Right ventricle myocardium inferior (tissue), 1 donor: Measurements from ENCODE around the gene NRAP. TPM values are rescaled to one million over a fixed set of nuclear protein-coding genes. Genes with fewer than 3 reads are reported as not detected.

Experiments used
- ATAC-seq: fragments of 200-7000 bp; cut with Tn5 transposase; one replicate; pipeline ENCODE4 v1.9.1; 2020; ENCODE audit warnings: mild to moderate bottlenecking, moderate library complexity
- DNase-seq: peaks from one replicate; pipeline ENCODE4 v3.0.0; 2021; ENCODE audit errors: missing footprints
- intact Hi-C: fragments of 100-400 bp; cut with DNase I; formaldehyde crosslinking; loops from one replicate; pipeline ENCODE4 v1.11.0; 2022
- total RNA-seq: library from RNA; stranded (reverse); fragmentation: NEBNext Ultra II Directional; extraction: Animal tissue kit (Norgen Biotek cat#: 25700); gene quantifications from one replicate; pipeline ENCODE4 v1.2.1, GENCODE V29; 2021
- donor health status: DM: no; HTN: yes; CAD: no; lungs with severe emphysema.

Gene NRAP
- total RNA-seq, 1 donor from 2014 or later = 1,026 TPM

DNA sequence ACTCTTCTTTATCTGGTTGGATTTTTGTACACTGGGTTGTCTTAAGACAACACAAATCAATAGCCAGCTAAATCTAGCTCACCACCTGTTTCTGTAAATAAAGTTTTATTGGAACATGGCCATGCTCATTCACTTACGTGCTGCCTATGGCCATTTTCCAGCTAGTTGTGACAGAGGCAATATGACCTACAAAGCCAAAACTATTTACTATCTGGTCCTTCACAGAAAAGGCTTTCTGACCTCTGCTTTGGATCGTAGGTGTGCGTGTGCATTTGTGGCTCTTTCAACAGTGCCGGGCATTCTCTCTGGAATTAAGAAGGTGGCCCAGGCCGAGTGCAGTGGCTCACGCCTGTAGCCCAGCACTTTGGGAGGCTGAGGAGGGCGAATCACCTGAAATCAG lies 45.5 kb downstream of the NRAP start:
- ATAC-seq = no peak
- DNase-seq = no peak
- intact Hi-C loops = no loop called here

DNA sequence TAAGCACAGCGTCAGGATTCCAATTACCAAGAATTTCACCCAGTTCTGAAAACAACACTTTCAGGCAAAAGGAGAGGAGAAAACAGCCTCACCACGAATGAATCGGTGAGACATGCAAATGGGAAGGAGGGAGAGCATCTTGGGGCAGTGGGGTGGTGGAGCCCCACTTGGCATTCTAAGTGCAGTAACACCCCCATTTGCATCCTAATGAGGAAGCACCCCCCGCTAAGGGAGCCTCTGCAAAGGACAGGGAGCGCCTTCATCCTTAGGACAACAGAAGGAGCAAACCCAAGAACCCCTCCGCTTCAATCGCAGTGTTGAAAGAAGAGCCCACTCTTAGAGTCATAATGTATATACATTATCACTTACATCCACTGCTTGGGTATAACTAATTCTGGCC lies 46.8 kb downstream of the NRAP start:
- intact Hi-C loops = no loop called here
- ATAC-seq = no peak
- no peak for DNase-seq

DNA sequence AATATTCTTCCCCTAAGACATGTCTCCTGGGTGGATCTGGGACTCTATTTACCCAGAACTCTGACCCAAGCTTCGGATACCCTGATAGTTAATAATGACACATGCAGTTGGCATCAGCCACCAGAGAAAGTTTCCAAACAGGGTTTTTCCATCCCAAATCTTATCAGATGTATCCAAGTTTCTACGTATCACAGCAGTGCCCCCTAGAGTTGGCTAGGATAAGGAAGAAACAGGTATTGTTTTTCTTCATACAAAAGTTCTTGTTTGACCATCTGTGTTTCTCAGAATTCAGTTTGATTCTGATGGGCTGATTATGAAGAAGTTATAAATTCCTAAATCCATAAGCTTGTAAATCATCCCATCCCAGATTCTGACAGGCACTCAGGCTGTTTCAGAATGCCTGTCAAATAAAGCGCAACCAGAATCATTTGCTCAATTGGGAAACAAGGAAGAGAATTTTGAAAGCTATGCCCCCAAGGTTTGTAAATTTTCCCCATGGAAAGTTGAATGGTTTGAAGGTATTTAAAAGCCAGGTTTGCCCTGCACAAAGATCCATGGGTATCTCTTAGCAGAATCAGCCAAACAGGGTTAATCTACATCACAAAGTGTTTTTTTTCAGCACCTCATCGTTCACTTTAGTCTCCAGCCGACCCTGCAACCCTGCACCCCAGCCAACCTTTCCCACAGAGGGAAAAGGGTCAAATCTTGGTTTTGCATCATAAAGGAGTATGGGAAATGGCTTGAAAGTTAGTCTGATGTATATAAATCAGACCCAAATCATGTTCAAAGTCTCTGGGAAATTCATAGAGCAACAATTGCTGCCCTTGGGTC lies 47.4 kb downstream of the NRAP start:
- DNase-seq (no peak), ATAC-seq (no peak)
- intact Hi-C loops = no loop called here

DNA sequence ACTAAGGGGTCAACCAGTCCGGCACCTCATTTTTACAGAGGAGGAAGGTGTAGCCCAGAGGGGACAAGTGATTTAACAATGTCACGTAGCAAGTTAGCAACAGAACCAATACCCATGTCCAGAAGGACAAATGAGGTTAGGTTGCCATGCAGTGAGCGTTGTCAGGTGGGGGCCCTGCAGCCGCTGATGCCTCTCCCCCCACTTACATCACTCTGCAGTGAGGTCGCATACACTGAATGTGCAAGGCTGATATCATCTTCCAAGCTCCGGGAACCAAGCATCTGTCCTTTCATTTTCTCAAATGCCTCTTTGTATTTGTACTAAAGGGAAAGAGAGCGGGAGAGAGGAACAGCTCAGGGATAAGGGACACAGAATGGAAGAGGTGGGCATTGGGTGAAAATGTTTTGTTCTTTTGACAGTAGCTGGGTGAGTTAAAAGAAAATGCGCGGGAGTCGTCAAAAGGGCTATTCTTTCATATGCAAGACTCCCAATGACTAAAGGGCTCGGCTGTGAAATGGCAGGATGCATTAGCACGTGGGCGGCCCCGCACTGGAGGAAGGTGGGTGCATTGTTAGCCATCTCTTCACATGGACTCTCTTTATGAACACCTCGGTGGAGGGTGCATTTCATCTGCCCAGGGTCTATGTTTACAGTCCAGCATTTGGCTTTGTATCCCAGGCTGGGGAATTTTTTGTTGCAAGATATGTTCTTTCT lies 49.7 kb downstream of the NRAP start:
- intact Hi-C loops = no loop called here
- DNase-seq = no peak
- no peak for ATAC-seq

DNA sequence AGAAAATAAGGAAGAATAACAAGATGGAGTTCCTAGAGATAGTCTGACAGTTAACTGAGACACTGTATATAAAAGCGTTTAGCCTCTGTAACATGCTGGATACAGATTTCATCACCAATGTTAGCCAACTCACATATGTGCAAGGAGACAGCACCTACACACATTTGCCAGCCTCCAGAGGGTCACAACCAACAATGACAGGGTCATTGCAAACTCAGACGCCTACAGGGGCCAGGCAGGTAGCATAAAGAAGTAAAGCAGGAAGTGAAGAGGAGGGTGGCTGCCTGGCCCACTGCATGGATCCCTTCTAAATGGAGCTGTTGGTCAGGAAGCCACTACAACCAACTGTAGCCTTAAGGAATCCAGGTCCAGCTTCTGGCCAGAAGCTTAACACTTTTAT lies 50.4 kb downstream of the NRAP start:
- intact Hi-C loops = no loop called here

DNA sequence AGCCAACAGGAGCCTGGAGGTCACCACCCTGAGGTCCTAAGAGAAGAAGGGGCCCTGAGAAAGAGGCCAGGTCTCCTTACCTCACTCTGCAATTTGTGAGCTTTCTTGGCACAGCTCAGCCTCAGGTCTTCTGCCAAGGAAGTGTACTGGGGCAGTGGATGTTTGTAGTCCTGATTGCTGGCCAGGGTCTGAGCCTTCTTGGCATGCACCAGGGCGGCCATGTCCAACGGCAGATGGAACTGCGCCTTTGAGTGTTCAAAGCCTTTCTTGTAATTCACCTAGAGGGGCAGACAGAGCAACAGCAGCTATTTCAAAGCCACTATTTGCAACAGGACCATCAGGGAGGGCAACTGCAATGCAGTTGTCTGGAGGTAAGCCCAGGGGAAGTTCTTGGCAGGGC lies 51.7 kb downstream of the NRAP start:
- DNase-seq (no peak), ATAC-seq (peak; percentile 75)
- intact Hi-C loops = loop anchor here (1.0 kb wide), 1 partner anchor 49 kb away; no protein-coding TSS in a partner anchor

More for the DNA sequence above, 50.4 kb downstream of the NRAP start:
- DNase-seq (no peak), ATAC-seq (no peak)

DNA sequence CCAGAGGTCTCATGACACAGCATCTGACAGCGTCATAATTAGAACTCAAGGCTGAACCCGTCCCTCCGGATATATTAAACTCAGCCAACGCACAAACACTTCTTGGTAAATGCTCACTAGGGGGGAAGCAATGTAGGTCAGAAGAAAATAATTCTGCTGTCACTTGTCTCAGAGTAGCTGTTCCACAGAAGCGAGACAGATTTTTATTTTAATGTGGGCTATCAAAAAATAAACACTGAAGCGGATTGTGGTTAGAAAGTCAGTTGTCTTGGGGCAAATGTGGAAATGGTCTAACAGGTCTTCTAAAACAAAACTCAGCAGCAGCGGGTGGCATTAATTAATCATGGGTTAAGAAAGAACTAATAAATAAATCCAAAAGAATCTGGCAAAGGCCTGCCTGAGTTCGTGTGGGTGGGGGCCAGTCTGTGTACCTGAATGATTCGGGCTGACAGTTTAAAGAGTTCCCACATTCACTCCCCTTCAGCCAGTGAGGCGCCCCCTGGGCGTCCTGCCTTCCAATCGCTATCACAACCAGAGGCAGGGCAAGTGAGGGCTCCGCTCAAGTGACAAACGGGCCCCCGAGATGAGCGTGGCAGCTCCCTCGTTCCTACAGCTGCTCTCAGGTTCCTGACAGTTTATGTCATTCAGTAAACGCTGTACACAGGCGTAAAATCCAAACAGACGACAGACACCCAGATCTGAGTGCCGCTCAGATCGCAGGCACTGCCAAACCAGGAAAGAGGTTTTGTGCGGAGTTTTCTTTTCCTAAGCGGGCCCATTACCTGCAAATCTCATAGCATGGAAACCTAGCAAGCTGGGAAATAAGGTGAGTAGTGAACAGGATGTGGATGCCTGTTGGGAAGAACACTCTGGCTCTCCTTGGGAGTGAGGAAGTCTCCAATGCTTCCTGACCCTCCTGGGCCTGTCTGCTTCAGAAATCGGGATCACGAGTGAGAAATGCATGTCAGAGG lies 52.9 kb downstream of the NRAP start:
- ATAC-seq (peak; percentile 18), DNase-seq (no peak)

DNA sequence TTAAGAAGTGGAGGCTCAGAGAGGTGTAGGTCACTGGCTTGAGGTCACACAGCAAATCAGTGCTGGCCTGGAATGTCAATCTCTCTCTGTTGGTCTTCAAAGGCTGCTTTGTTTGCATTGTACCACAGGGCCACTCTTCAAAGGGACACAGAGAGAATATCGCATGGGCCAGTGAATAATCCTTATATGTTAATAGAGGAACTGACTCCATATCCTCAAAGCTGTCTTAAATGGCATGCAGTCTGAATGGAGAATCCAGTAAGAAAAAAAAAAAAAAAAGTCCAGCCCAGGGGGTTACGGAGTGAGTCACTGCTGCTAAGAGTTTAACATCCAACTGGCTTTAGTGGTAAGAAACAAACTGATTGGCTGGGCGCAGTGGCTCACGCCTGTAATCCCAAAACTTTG lies 54.1 kb downstream of the NRAP start:
- no peak for ATAC-seq
- DNase-seq = no peak
- intact Hi-C loops = no loop called here

More for the DNA sequence above, 52.9 kb downstream of the NRAP start:
- intact Hi-C loops = no loop called here

DNA sequence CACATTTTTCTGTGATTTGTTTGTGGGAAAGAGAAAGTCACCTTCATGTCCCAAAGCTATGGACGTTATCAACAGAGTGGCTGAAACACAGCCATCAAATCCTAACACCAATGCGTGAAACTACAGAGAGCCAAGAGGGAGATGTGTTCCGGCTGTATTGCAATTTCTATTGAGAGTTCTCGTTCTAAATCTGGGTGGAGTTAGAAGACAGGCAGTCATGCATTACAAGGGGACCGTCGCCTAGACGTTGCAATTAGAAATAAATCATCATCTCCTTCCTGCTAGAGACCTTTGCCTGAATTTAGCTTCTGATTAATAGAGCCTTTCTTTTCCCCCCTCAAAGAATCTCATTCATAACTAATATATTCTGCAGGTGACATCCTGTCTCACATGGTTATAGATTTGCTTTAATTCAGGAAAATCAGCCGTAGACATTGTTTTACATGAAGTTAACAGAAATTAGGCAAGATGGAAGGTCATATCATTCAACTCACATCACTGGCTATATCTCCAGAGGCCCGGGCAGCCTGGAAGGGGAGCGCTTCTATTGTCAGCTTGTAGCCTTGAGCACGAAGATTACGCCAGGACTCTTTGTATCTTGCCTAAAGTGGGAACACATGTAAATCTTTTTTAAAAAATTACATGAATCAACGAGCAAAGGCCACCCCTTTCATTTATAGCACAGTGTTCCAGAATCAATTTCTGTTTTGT lies 58.4 kb downstream of the NRAP start:
- ATAC-seq (peak; percentile 46), DNase-seq (no peak)
- intact Hi-C loops = no loop called here

DNA sequence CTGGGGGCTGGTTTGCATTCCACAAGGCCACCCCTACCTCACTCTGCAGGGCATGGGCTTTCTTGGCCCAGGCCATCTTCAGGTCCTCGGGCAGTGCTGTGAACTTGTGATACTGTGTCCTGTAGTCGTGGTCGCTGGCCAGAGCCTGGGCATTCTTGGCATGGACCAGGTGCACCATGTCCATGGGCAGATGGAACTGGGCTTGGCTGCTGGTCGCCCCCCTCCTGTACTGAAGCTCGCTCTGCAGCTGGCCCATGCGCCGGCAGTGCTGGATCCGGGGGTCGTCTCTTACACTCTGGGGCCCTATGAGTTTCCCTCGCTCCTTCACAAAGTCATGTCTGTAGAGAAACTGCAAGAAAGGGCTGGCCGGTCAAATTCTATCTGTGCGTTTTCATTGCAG lies 59.3 kb downstream of the NRAP start:
- peak; percentile 73 for DNase-seq
- ATAC-seq = peak; percentile 38
- intact Hi-C loops = no loop called here

DNA sequence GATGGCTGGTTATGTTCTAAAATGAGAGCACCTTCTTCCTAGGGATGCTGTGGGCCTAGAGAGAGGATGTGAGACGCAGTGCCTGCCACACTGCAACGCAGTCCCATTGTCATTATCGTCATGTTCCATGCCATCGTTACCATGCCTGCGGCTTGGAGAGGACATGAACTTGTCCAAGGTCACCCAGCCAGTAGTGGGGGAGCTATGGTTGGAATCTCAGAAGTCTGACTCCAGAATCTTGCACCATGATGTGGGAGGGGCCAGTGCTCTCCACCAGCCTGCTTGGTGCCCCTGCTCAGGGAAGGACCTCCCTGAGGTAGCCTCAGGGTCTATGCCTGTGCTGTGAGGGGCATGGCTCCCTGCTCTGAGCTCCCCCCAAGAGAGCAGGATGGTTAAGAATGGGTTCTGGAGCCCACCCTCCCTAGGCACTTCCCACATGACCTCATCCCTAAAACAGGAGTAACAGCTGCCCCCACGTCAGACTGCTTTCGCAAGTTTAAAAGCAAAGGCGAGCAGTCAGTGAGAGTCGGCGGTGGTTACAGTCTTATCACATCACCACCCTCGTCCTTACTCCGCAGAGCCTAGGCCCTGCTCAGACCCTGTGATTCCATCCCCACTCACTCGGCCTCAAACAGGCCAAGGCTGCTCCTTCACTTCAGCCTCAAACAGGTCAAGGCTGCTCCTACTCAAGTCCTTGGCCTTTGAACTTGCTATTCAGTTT lies 60.6 kb downstream of the NRAP start:
- intact Hi-C loops = no loop called here
- ATAC-seq (peak; percentile 55), DNase-seq (no peak)

DNA sequence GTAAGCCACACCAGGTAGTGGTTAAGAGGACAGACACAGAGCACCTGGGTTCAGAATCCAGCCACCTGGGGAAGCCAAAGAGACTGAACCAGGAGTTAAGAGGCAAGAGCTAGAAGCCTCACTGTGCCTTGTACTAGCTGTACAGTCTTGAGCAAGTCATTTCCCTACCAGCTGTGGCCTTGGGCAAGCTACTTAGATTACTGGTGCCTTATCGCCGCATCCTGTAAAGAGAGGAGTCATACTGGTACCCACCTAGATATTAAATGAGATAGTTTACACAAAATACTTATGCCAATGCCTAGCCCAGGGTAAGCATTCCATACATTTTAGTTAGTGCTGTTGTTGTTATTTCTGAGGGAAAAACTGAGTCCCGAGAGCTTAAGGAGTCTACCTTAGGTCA lies 63.3 kb downstream of the NRAP start:
- no peak for ATAC-seq
- DNase-seq = no peak
- intact Hi-C loops = no loop called here

DNA sequence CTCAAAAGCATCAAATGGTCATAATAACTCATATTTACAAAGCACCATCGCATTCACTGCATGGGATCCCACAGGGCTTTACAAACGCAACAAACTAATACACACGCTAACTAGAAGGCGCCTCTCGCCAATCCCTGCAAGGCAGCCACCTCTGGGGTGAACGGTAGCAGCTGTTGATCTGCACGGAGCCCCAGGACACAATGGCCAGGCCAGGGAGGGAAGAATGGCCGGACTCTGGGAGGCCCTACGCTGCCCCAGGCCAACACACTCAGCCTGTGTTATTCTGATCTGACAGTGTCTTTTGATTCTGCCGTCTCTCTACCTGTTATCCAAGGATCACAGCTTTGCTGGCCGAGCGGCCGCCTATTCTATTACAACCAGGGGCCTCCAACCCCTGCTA lies 69.2 kb downstream of the NRAP start:
- intact Hi-C loops = no loop called here
- no peak for ATAC-seq
- no peak for DNase-seq

DNA sequence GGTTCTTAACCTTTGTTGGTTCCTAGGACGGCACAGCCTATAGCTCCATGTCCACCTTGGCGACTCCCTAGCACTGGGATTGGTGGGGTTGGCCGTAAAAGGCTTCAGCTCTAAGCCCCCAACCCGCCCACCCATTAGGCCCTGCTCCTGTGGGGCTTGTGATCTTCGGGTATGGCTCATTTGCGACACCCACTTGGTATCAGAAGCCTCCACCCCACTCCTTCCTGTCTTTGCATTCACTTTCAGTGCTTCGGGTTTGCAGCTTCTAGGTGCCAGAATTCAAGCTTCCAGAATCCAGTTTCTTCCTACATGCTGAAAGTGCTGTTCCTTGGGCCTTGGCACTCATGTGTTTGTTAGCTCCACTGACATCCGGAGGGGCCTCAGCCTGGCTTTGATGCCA lies 71.5 kb downstream of the NRAP start:
- intact Hi-C loops = no loop called here
- ATAC-seq (no peak), DNase-seq (no peak)

DNA sequence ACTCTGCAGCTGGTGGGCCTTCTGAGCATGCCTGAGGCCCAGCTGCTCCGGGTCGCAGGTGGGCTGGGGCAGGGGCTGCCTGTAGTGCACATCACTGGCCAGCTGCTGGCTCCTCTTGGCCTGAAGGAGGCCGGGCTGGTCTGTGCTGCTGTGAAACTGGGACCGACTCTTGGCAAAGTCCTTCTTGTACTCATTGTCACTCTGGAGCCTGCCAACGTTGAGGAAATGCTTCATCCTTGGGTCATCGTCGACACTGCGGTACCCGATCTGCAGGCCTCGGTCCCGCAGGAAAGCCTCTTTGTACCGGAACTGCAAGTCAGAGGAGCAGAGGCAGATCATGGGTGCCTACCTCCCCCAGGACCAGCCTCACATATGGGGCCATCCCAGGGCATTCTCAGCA lies 73.3 kb downstream of the NRAP start:
- DNase-seq (no peak), ATAC-seq (no peak)
- intact Hi-C loops = no loop called here

DNA sequence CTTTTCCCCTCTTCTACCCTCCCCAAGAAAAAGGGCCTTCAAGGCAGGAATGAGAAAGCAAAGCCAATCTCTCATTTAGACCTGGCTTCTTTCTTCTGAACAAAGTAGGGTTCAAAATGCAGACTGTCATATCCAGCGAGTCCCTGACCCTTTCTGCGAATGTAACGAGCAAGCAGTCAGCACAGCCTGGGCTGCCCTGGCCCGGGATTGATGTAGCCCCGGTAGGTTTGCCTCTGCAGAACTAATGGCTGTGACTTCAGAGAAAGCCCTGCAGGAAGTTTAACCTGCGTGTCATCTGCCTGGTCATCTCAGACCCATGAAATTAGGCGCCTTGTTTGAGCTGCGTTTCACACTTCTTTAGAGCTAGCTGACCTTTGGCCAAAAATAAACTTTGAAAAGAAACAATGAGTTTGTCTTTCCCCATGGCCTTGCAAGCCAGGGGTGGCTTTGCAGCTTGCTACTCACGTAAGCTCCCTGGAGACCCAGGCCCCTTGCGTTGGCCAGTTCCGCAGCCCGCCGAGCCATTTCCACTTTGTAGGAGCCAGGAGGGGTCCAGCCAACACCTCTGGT lies 74.6 kb downstream of the NRAP start:
- ATAC-seq (no peak), DNase-seq (no peak)
- intact Hi-C loops = no loop called here

DNA sequence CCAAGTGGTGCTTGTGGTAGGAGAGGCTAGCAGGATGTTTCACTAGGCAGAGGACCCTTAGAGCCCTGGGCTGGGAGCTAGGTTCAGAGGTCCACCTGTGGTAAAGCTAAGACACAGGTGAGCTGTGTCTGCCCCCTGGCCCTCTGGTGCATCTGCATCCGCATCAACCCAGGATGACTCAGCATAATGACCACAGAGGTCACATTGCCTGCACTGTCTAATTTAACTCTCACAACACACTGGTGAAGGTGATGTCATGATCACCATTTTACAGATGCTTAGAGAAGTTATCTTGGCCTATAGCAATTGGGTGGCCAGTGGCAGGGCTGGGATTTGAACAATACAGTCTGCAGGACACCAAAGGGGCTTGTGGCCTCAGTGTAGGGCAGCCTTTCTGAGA lies 77.9 kb downstream of the NRAP start:
- intact Hi-C loops = no loop called here
- ATAC-seq (peak; percentile 6), DNase-seq (no peak)

DNA sequence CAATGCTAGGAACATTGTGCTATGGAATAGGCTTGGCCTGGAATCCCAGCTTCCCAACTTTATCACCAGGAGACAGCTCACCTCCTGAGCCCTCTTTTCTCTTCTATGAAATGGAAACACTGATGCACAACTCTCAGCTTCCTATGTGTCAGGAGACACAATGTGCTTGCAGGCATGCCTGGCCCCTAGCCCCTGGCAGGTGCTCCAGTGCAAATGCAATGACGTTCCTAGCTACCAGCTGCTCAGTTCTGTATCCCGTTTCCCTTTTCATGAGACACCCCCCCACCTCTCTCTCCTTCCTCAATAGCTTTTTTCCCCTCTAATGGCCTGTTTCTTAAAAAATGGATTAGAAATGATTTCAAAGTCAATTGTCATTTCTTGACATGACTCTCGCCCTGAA lies 80.3 kb downstream of the NRAP start:
- intact Hi-C loops = no loop called here
- no peak for ATAC-seq

More for the DNA sequence above, 80.3 kb downstream of the NRAP start:
- no peak for DNase-seq
